ENCODE results near the gene PDZD2. TPM values are rescaled to one million over a fixed set of nuclear protein-coding genes. Genes with fewer than 3 reads are reported as not detected.
A peak's percentile ranks its signal among the peaks of the same experiment; 100 is the strongest.

PDZD2 gene
- polyA plus RNA-seq, 1 donor from 2014 or later: 3.1 TPM

DNA sequence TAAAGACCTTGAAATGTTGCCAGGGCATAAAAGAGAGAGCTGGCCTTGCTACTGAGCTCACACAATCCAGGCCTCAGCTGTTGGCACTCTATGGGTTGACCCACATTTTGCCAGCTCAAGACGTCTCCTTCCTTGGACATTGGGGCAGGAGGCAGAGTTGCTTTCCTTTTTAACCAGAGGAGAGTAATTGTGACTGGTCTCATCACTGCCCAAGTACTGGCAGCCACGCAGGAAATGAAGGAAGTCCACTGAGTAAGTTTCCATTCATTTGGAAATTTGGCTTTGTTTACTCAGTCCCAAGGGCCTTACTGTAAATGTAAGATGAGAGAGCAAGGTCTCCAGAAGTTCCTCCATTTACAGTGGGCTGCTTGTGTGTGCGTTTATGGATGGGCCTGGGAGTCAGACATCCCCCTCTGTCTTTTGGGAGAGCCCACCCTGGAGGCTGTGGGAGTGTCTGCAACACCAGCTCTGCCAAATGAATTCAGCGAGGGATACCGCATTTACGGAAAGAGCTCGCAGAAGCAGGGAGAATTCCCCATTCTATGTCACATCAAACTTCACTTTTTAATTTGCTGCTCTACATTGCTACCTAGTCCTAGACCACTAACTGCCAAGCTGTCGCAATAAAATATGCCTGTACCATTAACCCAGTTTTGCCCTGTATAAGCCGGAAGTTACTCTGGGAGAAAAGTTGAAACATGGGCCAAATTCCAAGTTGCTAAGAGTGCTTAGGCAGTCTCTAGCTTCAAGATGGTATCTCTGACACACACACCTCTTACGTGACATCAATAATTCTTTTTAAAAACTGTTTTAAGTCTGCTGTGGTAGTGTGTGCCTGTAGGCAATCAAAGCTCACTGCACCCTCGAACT, 24.5 kb upstream of the PDZD2 start:
- Histone ChIP-seq H3F3A (ENCODE audit: insufficient read depth, low read length, poor library complexity, severe bottlenecking) (no peaks in the 10 kb centered on the region), H3K27me3 (ENCODE audit: insufficient read depth, low read depth, low read length) (no peaks in the 10 kb centered on the region), H4K20me1 (ENCODE audit: insufficient read depth) (no peaks in the 10 kb centered on the region), H3K4me2 (ENCODE audit: low read length) (no peak overlapping the region), H3K79me2 (replicated peaks; ENCODE audit: insufficient read depth, low read length) (no peaks in the 10 kb centered on the region), H2AFZ (ENCODE audit: low read depth, low read length) (no peak overlapping the region), H3K36me3 (ENCODE audit: insufficient read depth, low read length) (no peaks in the 10 kb centered on the region), H3K27ac (ENCODE audit: low read length) (no peak overlapping the region), H3K9me2 (ENCODE audit: insufficient read depth, low read length) (no peaks in the 10 kb centered on the region), H3K9ac (ENCODE audit: low read length) (no peak overlapping the region), H3K4me3 (ENCODE audit: low read length) (no peak overlapping the region), H3K9me3 (ENCODE audit: low read length) (no peaks in the 10 kb centered on the region)
- no peak for TF ChIP-seq EP300 (conservative IDR thresholded peaks at IDR 0.05; ENCODE audit: poor library complexity, severe bottlenecking)
- TF ChIP-seq POLR2AphosphoS5 (IDR thresholded peaks at IDR 0.05): no peak
- no peak for TF ChIP-seq RAD21 (conservative IDR thresholded peaks at IDR 0.05)
- TF ChIP-seq MXI1 (conservative IDR thresholded peaks at IDR 0.05; ENCODE audit: poor library complexity, severe bottlenecking): no peak
- TF ChIP-seq SMC3 (conservative IDR thresholded peaks at IDR 0.05; ENCODE audit: poor library complexity): no peak
- no peak for TF ChIP-seq CTCF (IDR thresholded peaks at IDR 0.05; ENCODE audit: poor library complexity, severe bottlenecking)

DNA sequence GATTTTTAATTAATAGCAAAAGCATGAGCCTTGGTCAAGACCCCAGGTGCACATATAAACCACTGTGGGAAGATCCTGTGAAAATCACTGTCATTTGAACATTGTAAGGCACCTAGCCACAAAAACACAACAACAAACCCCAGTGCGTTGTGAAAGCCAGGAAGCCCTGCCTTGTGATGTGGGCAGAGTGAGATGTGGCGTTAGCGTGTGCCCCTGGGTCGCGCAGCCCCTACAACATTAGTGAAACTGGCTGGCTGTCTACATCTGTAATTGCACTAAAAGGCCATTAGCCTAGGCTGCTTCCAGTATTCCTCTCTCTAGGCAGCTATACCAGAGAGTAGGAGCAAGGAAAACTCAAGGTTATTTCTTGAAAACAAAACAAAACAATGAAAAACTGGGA, 21.1 kb upstream of the PDZD2 start:
- peak overlapping the region; percentile 5 for H3K27ac ChIP-seq (ENCODE audit: low read length)
- H3K9me2 ChIP-seq (ENCODE audit: insufficient read depth, low read length): no peaks in the 10 kb centered on the region
- no peak overlapping the region for H2AFZ ChIP-seq (ENCODE audit: low read depth, low read length)

GRCh38 chr5:31620026-31620425, 18.9 kb upstream of the PDZD2 start:
- H3K9ac ChIP-seq (ENCODE audit: low read length): no peak overlapping the region

More for the DNA sequence above, 21.1 kb upstream of the PDZD2 start:
- no peak overlapping the region for H3K4me2 ChIP-seq (ENCODE audit: low read length)
- no peak overlapping the region for H3K4me3 ChIP-seq (ENCODE audit: low read length)
- H3K79me2 ChIP-seq (replicated peaks; ENCODE audit: insufficient read depth, low read length): no peaks in the 10 kb centered on the region
- H4K20me1 ChIP-seq (ENCODE audit: insufficient read depth): no peaks in the 10 kb centered on the region
- no peaks in the 10 kb centered on the region for H3K36me3 ChIP-seq (ENCODE audit: insufficient read depth, low read length)
- TF ChIP-seq POLR2AphosphoS5 (IDR thresholded peaks at IDR 0.05) (peak; percentile 50), SMC3 (conservative IDR thresholded peaks at IDR 0.05; ENCODE audit: poor library complexity) (no peak), MXI1 (conservative IDR thresholded peaks at IDR 0.05; ENCODE audit: poor library complexity, severe bottlenecking) (no peak), TAF1 (IDR thresholded peaks at IDR 0.05; ENCODE audit: low read depth) (no peak)
- H3K27me3 ChIP-seq (ENCODE audit: insufficient read depth, low read depth, low read length): no peaks in the 10 kb centered on the region
- no peaks in the 10 kb centered on the region for H3K9me3 ChIP-seq (ENCODE audit: low read length)
- H3F3A ChIP-seq (ENCODE audit: insufficient read depth, low read length, poor library complexity, severe bottlenecking): no peaks in the 10 kb centered on the region
- no peak overlapping the region for H3K9ac ChIP-seq (ENCODE audit: low read length)

More at GRCh38 chr5:31620026-31620425, 18.9 kb upstream of the PDZD2 start:
- no peak for TF ChIP-seq REST (IDR thresholded peaks at IDR 0.05; ENCODE audit: borderline replicate concordance)
- TF ChIP-seq EZH2 (IDR thresholded peaks at IDR 0.05; ENCODE audit: borderline replicate concordance, insufficient read depth, low read length, poor library complexity, severe bottlenecking): no peak
- TF ChIP-seq MXI1 (conservative IDR thresholded peaks at IDR 0.05; ENCODE audit: poor library complexity, severe bottlenecking): no peak
- no peaks in the 10 kb centered on the region for H3K79me2 ChIP-seq (replicated peaks; ENCODE audit: insufficient read depth, low read length)
- no peak overlapping the region for H2AFZ ChIP-seq (ENCODE audit: low read depth, low read length)
- no peaks in the 10 kb centered on the region for H3K9me3 ChIP-seq (ENCODE audit: low read length)
- no peaks in the 10 kb centered on the region for H3F3A ChIP-seq (ENCODE audit: insufficient read depth, low read length, poor library complexity, severe bottlenecking)
- no peaks in the 10 kb centered on the region for H3K27me3 ChIP-seq (ENCODE audit: insufficient read depth, low read depth, low read length)
- no peaks in the 10 kb centered on the region for H3K36me3 ChIP-seq (ENCODE audit: insufficient read depth, low read length)
- H3K4me3 ChIP-seq (ENCODE audit: low read length): no peak overlapping the region
- H3K4me2 ChIP-seq (ENCODE audit: low read length): no peak overlapping the region
- no peaks in the 10 kb centered on the region for H3K9me2 ChIP-seq (ENCODE audit: insufficient read depth, low read length)
- H3K27ac ChIP-seq (ENCODE audit: low read length): no peak overlapping the region
- no peaks in the 10 kb centered on the region for H4K20me1 ChIP-seq (ENCODE audit: insufficient read depth)
